CD4-positive, alpha-beta T cell treated with Interleukin-2 at 100 ng/mL for 4 hours (primary cell): ENCODE data around the gene UBE2S.

ENCODE experiments used
- DNase-seq: peaks from one replicate; pipeline ENCODE4 v3.0.0-alpha.2; 2020; ENCODE audit warnings: low spot score

UBE2S gene

DNA sequence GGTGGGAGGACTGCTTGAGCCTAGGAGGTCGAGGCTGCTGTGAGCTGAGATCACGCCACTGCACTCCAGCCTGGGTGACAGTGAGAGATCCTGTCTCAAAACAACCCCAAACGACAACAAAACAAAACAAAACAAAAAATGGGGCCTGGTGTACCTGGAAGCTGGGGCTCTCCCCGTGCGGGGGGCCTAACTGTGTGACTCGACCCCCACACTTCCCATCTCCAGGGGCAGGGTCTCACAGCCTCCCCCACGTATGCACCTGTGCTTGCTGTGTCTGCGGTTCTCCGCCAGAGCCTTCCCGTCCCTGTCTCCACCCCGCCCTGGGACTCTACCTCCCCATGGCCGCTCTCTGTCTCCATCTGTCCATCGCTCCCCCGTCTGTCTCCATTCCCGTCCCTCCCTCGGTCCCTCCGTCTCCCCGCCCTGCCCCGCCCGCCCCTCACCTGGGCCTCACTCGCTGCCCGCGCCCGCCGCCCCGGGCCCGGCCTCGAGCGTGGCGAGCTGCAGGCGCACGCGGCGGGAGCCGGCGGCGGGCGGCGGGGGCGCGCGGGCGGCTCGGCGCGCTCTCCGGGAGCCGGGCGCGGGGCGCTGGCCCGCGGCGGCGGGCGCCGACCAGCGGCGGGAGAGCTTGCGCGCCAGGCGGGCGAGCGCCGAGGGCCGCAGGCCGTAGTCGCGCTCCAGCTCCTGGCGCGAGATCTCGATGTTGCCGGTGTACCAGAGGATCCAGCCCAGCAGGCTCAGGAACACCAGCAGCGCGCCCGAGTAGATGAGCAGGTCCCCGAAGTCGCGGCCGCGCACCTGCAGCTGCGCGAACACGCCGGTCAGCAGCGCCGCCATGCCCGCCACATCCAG is 24.1 kb downstream of the UBE2S start:
- peak; percentile 38 for DNase-seq

GRCh38 chr19:55382522-55383054 is 25.0 kb downstream of the UBE2S start:
- no peak for DNase-seq

- DNase-seq = no peak
Observed at GRCh38 chr19:55382013-55382412, 25.6 kb downstream of the UBE2S start.

- DNase-seq = no peak
Observed at GRCh38 chr19:55379174-55379573, 28.4 kb downstream of the UBE2S start.

- DNase-seq = no peak
Observed at GRCh38 chr19:55377356-55378131, 30.0 kb downstream of the UBE2S start.

GRCh38 chr19:55376241-55376933 is 31.2 kb downstream of the UBE2S start, which contains the start of gene TMEM190:
TSS of gene TMEM190 (plus strand) at chr19:55376826. CDS start at chr19:55376854, 28 bp downstream.
- no peak for DNase-seq

- no peak for DNase-seq
Observed at GRCh38 chr19:55373993-55374757, 33.4 kb downstream of the UBE2S start.

GRCh38 chr19:55373306-55373992 is 34.1 kb downstream of the UBE2S start:
- no peak for DNase-seq

GRCh38 chr19:55372316-55373081 is 35.1 kb downstream of the UBE2S start:
- no peak for DNase-seq

GRCh38 chr19:55370305-55370988 is 37.1 kb downstream of the UBE2S start, which contains the start of gene IL11:
TSS of gene IL11 (minus strand) at chr19:55370463. CDS start at chr19:55370310, 153 bp downstream.
- DNase-seq = no peak

GRCh38 chr19:55369653-55370304 is 37.8 kb downstream of the UBE2S start:
- DNase-seq = no peak

DNA sequence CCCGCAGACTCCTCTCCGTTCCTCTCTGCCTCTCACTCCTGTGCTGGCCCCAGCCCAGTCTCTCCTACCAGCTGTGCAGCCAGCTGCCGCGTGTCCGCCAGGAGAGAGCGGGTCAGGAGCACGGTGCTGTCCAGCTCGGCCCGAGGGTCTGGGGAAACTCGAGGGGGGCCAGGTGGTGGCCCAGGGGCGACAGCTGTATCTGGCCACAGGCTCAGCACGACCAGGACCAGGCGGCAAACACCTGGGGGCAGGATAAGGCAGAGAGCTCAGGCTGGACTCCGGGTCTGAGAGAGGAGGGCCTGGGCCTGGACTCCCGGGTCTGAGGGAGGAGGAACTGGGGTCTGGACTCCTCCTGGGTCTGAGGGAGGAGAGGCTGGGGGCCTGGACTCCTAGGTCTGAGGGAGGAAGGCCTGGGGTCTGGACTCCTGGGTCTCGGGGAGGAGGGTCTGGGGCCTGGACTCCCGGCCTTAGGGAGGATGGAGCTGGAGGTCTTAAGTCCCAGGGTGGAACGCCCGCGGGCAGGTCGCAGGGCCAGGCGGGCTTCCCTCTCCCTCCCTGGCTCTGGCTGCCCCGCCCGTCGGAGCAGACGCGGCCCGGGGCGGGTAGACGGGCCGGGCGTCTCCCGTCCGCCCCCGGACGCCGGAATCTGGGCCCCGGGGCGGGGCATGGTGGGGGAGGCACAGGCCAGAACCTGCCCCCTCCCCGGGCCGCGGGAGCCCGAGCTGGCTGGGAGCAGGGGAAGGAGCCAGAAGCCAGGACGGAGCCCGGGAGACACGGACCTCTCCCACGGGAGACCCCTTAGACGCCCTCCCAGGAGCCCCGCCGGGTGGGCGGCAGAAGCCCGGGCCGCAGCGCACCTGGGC is 38.7 kb downstream of the UBE2S start:
- no peak for DNase-seq

DNA sequence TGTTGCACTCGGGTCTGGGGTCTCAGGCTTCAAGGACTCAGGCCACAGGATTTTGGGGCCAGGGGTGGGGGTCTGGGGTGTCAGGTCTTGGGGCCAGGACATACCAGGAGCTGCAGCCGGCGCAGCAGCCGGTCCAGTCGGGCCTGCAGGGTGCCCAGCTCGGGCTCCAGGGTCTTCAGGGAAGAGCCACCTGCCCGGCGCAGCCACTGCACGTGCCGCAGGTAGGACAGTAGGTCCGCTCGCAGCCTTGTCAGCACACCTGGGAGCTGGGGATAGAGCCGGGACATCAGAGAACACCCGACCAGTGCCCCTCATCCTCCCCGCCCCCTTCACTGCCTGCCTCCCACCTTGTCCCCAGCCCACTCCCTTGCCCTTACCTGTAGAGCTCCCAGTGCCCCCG is 39.5 kb downstream of the UBE2S start:
- no peak for DNase-seq

- DNase-seq = no peak
Observed at GRCh38 chr19:55366790-55367189, 40.8 kb downstream of the UBE2S start.

GRCh38 chr19:55365964-55366363 is 41.6 kb downstream of the UBE2S start:
- DNase-seq = no peak

- DNase-seq = no peak
Observed at GRCh38 chr19:55365245-55365644, 42.3 kb downstream of the UBE2S start.

DNA sequence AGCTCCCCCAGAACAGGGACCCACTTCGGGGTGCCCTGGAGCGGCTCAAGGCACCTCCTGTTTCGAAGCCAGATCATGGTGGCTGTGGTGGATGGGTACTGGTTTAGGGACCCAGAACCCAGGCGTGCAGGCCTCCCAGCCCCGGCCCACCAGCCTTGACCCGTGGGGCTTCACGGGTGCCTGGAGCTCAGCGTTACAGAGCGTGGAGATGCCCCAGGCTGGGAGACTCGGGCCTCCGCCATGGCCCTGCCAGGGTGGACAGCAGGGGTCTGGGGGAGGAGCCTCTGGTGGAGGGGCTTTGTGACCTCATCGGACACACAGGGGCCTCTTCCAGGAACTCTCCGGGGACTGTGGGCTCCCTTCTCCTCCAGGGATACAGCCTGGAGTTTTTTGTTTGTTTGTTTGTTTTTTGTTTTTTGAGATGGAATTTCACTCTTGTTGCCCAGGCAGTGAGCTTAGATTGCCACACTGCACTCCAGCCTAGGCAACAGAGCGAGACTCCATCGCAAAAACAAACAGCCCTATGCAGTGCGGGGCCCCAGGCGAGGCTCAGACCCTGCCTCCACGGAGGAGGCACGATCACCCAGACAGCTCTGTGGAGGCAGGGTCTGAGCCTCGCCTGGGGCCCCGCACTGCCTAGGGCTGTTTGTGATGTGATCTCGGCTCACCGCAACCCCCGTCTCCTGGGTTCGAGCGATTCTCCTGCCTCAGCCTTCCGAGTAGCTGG is 44.4 kb downstream of the UBE2S start, which contains the start of gene GARIN5B:
TSS of gene GARIN5B (minus strand) at position 271 of the 727 bp plus-strand sequence. CDS start at position 77, 194 bp downstream.
- no peak for DNase-seq
